Measurements from ENCODE around the gene SCUBE3. TPM values are rescaled to one million over a fixed set of nuclear protein-coding genes. Genes with fewer than 3 reads are reported as not detected.

Gene SCUBE3
- total and polyA plus RNA-seq, 9 of the 15 experiments (the other 6 are each of a cell fraction or from before 2014, with no cell fraction given): 0.01 to 0.11 TPM; not detected in 7

DNA sequence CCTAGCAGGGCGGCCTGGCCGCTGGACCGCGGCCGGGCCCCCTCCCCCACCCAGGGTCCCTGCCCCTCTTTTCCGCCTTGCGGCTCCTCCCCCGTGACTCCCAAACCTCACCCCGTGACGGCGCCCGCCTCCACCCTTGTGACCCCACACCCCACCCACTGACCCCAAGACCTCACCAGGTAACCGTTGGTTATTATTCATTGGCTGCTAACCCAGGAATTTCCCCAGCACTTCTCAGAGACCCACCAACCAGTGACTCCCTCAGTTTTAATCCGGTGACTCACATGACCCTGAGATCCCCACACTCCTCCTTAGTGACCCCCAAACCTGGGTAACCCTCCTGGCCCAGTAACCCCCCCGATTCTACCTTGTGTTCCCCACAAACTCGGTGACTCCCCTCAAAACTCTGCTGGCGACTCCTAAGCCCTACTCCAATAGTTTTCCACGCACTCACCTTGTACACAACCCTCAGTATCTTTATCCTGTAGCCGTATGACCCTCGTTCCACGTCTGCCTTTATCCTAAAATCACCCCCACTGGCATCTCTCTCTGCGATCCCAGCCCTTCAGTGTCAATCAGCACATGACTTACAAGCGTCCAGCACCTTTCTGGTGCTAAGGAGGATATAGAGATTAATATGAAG lies 46.3 kb downstream of the SCUBE3 start (continued):
- TF ChIP-seq AFF1 (IDR thresholded peaks at IDR 0.05; ENCODE audit: low read depth in 1 of 2, partially characterized antibody in 2 of 2) (peak; percentile 51 to 68), BDP1 (IDR thresholded peaks at IDR 0.05; ENCODE audit: insufficient read depth, insufficient read length) (no peak), BRCA1 (IDR thresholded peaks at IDR 0.05) (no peak), BRCA1 (CRISPR knock-in tag; IDR thresholded peaks at IDR 0.05) (no peak), GTF2E2 (tag; IDR thresholded peaks at IDR 0.05) (peak; percentile 73; the same call in 1 of the 2 replicates), FOS (IDR thresholded peaks at IDR 0.05; ENCODE audit: extremely low read depth, insufficient read length) (no peak), PYGO2 (tag; IDR thresholded peaks at IDR 0.05) (no peak), YY1 (IDR thresholded peaks at IDR 0.05; ENCODE audit: borderline replicate concordance in 1 of 3, control insufficient read depth in 1 of 3, extremely low read depth in 1 of 3, insufficient read depth in 3 of 3, insufficient read length in 1 of 3, insufficient replicate concordance in 2 of 3, low read depth in 1 of 3, low read length in 2 of 3) (no peak), ZKSCAN8 (CRISPR knock-in tag; IDR thresholded peaks at IDR 0.05) (no peak), TAF9B (IDR thresholded peaks at IDR 0.05; ENCODE audit: partially characterized antibody) (no peak), SAFB2 (IDR thresholded peaks at IDR 0.05; ENCODE audit: borderline replicate concordance, low read depth, low read length, severe bottlenecking) (no peak), MTF1 (CRISPR knock-in tag; IDR thresholded peaks at IDR 0.05; ENCODE audit: borderline replicate concordance) (no peak), SMARCC2 (IDR thresholded peaks at IDR 0.05; ENCODE audit: low read depth) (peak; percentile 37; the same call in 1 of the 2 replicates), NFATC3 (IDR thresholded peaks at IDR 0.05) (no peak), SNIP1 (IDR thresholded peaks at IDR 0.05; ENCODE audit: low read depth) (no peak), ZNF3 (CRISPR knock-in tag; IDR thresholded peaks at IDR 0.05) (no peak), RBM17 (IDR thresholded peaks at IDR 0.05; ENCODE audit: borderline replicate concordance, low read depth, low read length) (no peak), U2AF1 (optimal IDR thresholded peaks at IDR 0.05; ENCODE audit: low read depth, low read length) (no peak), STAG1 (CRISPR knock-in tag; IDR thresholded peaks at IDR 0.05; ENCODE audit: borderline replicate concordance) (no peak), PHB2 (IDR thresholded peaks at IDR 0.05; ENCODE audit: low read depth) (no peak), KLF6 (CRISPR knock-in tag; IDR thresholded peaks at IDR 0.05; ENCODE audit: borderline replicate concordance) (no peak), ZNF445 (CRISPR knock-in tag; IDR thresholded peaks at IDR 0.05; ENCODE audit: low read depth) (no peak), ZNF41 (CRISPR knock-in tag; conservative IDR thresholded peaks at IDR 0.05) (no peak), SMAD4 (CRISPR knock-in tag; conservative IDR thresholded peaks at IDR 0.05) (no peak), ZNF184 (CRISPR knock-in tag; IDR thresholded peaks at IDR 0.05) (no peak)
